GM12891 (cell line): ENCODE measurements around the gene CROCC2.

Experiments used
- DNase-seq: peaks from one replicate; pipeline ENCODE4 v3.0.0; 2011; ENCODE audit warnings: low spot score; ENCODE audit not compliant: insufficient read length
- FAIRE-seq: peaks from 2 replicates; lab custom pipeline; 2011; peaks lifted over from hg19 to GRCh38; lab: Jason Lieb, UNC
- PAX5 ChIP-seq: IDR thresholded peaks from 2 replicates; pipeline ENCODE4 v1.6.1; 2011; ENCODE audit warnings: low read length, moderate library complexity, mild to moderate bottlenecking; ENCODE audit not compliant: insufficient read depth, severe bottlenecking
- POLR2A ChIP-seq: IDR thresholded peaks from 2 replicates; pipeline ENCODE4 v1.6.1; 2011; ENCODE audit warnings: low read depth, low read length, control low read depth
- POLR2AphosphoS5 ChIP-seq: IDR thresholded peaks from 2 replicates; pipeline ENCODE4 v1.6.1; 2011; ENCODE audit warnings: low read depth, low read length, control low read depth
- POU2F2 ChIP-seq: IDR thresholded peaks from 2 replicates; pipeline ENCODE4 v1.6.1; 2011; ENCODE audit warnings: low read depth, mild to moderate bottlenecking, control low read depth, low read length, moderate library complexity
- SPI1 ChIP-seq: IDR thresholded peaks from 2 replicates; pipeline ENCODE4 v1.6.1; 2011; ENCODE audit warnings: low read depth, low read length, control low read depth
- TAF1 ChIP-seq: IDR thresholded peaks from 2 replicates; pipeline ENCODE4 v1.6.1; 2011; ENCODE audit warnings: low read depth, low read length, control low read depth

CROCC2 gene

DNA sequence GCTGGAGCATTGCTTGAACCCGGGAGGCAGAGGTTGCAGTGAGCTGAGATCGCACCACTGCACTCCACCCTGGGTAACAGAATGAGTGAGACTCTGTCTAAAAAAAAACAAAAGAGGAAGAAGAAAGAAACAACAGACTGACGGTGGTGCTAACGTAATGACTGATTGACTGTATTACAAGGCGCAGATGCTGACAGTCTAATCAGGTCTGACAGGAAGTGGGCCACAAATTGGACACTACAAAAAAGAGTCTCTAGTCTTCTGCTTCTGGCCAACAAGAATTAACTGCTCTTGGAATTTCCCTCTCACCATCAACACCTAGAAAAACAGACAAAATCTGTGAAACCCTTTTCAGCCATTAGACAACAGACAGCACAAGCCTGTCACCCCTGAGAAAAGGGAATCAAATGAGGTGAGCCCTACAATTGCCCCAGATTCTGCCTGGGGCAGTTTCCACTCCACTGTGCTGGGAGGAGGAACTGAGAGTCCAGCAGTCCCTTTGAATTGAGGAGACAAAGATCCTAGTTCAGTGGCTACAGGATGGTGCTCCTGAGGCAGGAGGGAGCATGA lies 135.5 kb downstream of the CROCC2 start:
- TF ChIP-seq POLR2A (no peak; the same call in 1 of the 2 replicates), TAF1 (0 out of 2 replicates have a peak, but pooled peaks have one; percentile 22), PAX5 (no peak), POU2F2 (no peak), POLR2AphosphoS5 (no peak), SPI1 (peak; percentile 84)
- DNase-seq (no peak), FAIRE-seq (peak; percentile 92)
